Hepatocyte (in vitro differentiated cells): ENCODE data around the gene CKLF.

Experiments
- CTCF ChIP-seq: fragments of 200-600 bp; sonication (generic); IDR thresholded peaks from 2 replicates; pipeline ENCODE4 v1.5.1; 2016; ENCODE audit warnings: antibody characterized with exemption, mild to moderate bottlenecking; ENCODE audit not compliant: poor library complexity
- EZH2 ChIP-seq: fragments of 200-600 bp; sonication (generic); IDR thresholded peaks from 2 replicates; pipeline ENCODE4 v1.6.1; 2016; ENCODE audit warnings: antibody characterized with exemption, mild to moderate bottlenecking, borderline replicate concordance

GRCh38 chr16:66551788-66552285 lies 539 bp upstream of the CKLF start:
- no peak for TF ChIP-seq CTCF
- TF ChIP-seq EZH2: no peak
